Osteoblast (primary cell): ENCODE data around the gene ABLIM2. TPM values are rescaled to one million over a fixed set of nuclear protein-coding genes. Genes with fewer than 3 reads are reported as not detected.

Experiments
- DNase-seq: peaks from one replicate; pipeline ENCODE4 v3.0.0; 2011; ENCODE audit warnings: low spot score, mixed read lengths; ENCODE audit not compliant: insufficient read length; ENCODE audit errors: missing footprints
- H2AFZ ChIP-seq: 2 replicates; pipeline ENCODE4 v1.6.0; 2011; ENCODE audit warnings: mild to moderate bottlenecking, low read length
- H3K27ac ChIP-seq: 2 replicates; pipeline ENCODE4 v1.5.1; 2011; ENCODE audit warnings: mild to moderate bottlenecking, low read depth, low read length, moderate library complexity
- H3K27me3 ChIP-seq: 2 replicates; pipeline ENCODE4 v1.6.0; 2012; ENCODE audit warnings: mild to moderate bottlenecking, control low read depth, inconsistent platforms, low read length, moderate library complexity; ENCODE audit not compliant: insufficient read depth
- H3K36me3 ChIP-seq: 2 replicates; pipeline ENCODE4 v1.5.1; 2011; ENCODE audit warnings: mild to moderate bottlenecking, low read length, control low read depth, moderate library complexity; ENCODE audit not compliant: insufficient read depth
- H3K4me1 ChIP-seq: 2 replicates; pipeline ENCODE4 v1.5.1; 2011; ENCODE audit warnings: mild to moderate bottlenecking, low read length, control low read depth, moderate library complexity; ENCODE audit not compliant: insufficient read depth
- H3K4me2 ChIP-seq: 2 replicates; pipeline ENCODE4 v1.6.0; 2011; ENCODE audit warnings: mild to moderate bottlenecking, low read length; ENCODE audit not compliant: insufficient read depth
- H3K4me3 ChIP-seq: fragments of 200-600 bp; sonication (generic); 3 replicates; pipeline ENCODE4 v1.5.1; 2012; ENCODE audit warnings: mild to moderate bottlenecking, low read length, inconsistent platforms; ENCODE audit not compliant: insufficient read depth
- H3K79me2 ChIP-seq: 2 replicates; pipeline ENCODE4 v1.6.0; 2012; ENCODE audit warnings: mild to moderate bottlenecking, low read length, control low read depth, inconsistent platforms; ENCODE audit not compliant: insufficient read depth
- H3K9me3 ChIP-seq: 2 replicates; pipeline ENCODE4 v1.5.1; 2011; ENCODE audit warnings: low read depth, low read length, control low read depth
- H4K20me1 ChIP-seq: 2 replicates; pipeline ENCODE4 v1.6.0; 2012; ENCODE audit warnings: mild to moderate bottlenecking, low read length, control low read depth; ENCODE audit not compliant: insufficient read depth
- CTCF ChIP-seq: IDR thresholded peaks from 2 replicates; pipeline ENCODE4 v1.5.1; 2011; ENCODE audit warnings: mild to moderate bottlenecking, low read depth, low read length, moderate library complexity; ENCODE audit errors: extremely low read depth
- total RNA-seq: library from RNA; depleted of rRNA; stranded (reverse); fragments of >200 nt; gene quantifications from 2 replicates; pipeline ENCODE4 v1.2.3, GENCODE V29; 2012

Gene ABLIM2
- total RNA-seq, 1 donor: 0.36 TPM

GRCh38 chr4:8037150-8037769, 121.4 kb downstream of the ABLIM2 start:
- peaks cover 15% of the 10 kb centered on the region for H4K20me1 ChIP-seq
- H2AFZ ChIP-seq: no peak overlapping the region
- H3K27ac ChIP-seq: no peak overlapping the region
- H3K9me3 ChIP-seq: no peaks in the 10 kb centered on the region
- no peak for TF ChIP-seq CTCF
- H3K4me2 ChIP-seq: no peak overlapping the region
- H3K79me2 ChIP-seq: no peaks in the 10 kb centered on the region
- peak; percentile 50 for DNase-seq
- H3K4me3 ChIP-seq: no peak overlapping the region
- H3K4me1 ChIP-seq: peaks cover 12% of the 10 kb centered on the region
- peaks cover 28% of the 10 kb centered on the region for H3K27me3 ChIP-seq
- no peaks in the 10 kb centered on the region for H3K36me3 ChIP-seq

- H2AFZ ChIP-seq: no peak overlapping the region
- TF ChIP-seq CTCF: no peak
- H3K4me1 ChIP-seq: peaks cover 12% of the 10 kb centered on the region
- H3K4me3 ChIP-seq: no peak overlapping the region
- H3K36me3 ChIP-seq: no peaks in the 10 kb centered on the region
- no peaks in the 10 kb centered on the region for H3K79me2 ChIP-seq
- H3K4me2 ChIP-seq: peak overlapping the region; percentile 71
- peak; percentile 99 for DNase-seq
- H3K27me3 ChIP-seq: peaks cover 30% of the 10 kb centered on the region
- H3K27ac ChIP-seq: peak overlapping the region; percentile 33
- no peaks in the 10 kb centered on the region for H3K9me3 ChIP-seq
- peaks cover 15% of the 10 kb centered on the region for H4K20me1 ChIP-seq
Observed at GRCh38 chr4:8035371-8035780, 123.2 kb downstream of the ABLIM2 start.

DNA sequence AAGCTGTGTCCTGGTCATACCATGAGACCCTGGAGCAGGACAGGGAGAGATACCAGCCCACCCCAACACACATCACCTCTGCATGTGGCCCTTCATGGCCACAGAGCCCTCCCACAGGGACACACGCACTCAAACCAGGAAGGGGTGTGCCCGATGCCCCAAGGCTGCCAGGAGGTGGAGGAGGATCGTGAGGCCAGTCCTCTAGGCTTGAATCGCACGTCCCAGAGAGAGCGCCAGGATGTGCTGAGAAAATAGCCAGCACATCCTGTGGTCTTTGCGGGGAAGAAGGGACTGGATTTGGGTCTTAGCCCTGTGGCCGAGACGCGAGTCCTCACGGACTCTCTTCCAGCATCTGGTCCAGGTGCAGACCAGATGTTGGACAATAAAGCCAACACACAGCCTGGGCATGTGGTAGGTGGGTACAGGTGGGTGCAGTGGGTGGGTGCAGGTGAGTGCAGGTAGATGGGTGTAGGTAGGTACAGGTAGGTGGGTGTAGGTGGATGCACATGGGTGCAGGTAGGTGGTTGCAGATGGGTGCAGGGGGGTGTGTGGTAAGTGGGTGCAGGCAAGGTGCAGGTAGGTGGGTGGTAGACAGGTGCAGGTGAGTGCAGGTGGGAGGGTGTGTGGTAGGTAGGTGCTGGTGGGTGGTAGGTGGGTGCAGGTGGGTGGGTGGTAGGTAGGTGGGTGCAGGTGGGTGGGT, 124.6 kb downstream of the ABLIM2 start:
- H3K4me3 ChIP-seq: no peak overlapping the region
- no peaks in the 10 kb centered on the region for H3K36me3 ChIP-seq
- peak; percentile 71 for DNase-seq
- no peak overlapping the region for H3K4me2 ChIP-seq
- no peaks in the 10 kb centered on the region for H3K9me3 ChIP-seq
- no peak for TF ChIP-seq CTCF
- H3K27me3 ChIP-seq: peaks cover 30% of the 10 kb centered on the region
- H3K27ac ChIP-seq: no peak overlapping the region
- H4K20me1 ChIP-seq: peaks cover 15% of the 10 kb centered on the region
- no peak overlapping the region for H2AFZ ChIP-seq
- H3K4me1 ChIP-seq: peaks cover 12% of the 10 kb centered on the region
- no peaks in the 10 kb centered on the region for H3K79me2 ChIP-seq

DNA sequence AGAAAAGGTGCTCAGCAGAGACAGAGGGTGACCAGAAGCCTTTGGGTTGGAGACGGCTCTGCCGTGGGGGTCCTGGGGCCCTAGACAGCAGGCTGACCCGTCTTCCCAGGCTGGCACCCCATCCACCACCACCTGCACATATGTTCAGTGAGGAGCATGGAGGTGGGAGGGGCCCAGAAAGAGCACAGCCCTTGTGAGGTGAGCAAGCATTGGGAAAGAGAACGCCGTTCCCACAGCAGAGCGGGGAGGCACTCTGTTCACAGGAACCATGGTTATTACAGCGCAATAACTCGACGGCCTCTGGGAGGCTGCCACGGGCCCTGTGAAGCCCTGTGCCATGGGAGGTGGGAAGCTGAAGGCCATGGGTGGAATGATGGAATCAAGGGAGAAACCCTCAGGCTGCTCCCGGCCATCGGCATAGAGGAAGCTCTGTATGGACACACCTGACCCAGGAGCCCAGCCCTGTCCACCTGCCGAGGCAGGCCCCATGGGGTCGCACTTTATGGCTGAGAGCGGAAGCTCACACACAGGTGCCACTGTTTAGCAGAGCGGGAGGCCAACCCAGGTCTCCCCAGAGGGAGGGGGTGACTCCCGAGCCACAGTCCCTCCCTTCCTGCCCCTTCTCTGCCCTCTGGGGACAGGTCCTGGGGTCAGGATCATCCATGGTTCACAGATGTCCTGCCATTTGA, 125.4 kb downstream of the ABLIM2 start:
- peak; percentile 65 for DNase-seq
- Histone ChIP-seq H2AFZ (no peak overlapping the region), H4K20me1 (peaks cover 15% of the 10 kb centered on the region), H3K36me3 (no peaks in the 10 kb centered on the region), H3K27ac (no peak overlapping the region), H3K4me3 (no peak overlapping the region), H3K79me2 (no peaks in the 10 kb centered on the region), H3K4me2 (no peak overlapping the region), H3K9me3 (no peaks in the 10 kb centered on the region), H3K27me3 (peaks cover 24% of the 10 kb centered on the region), H3K4me1 (peaks cover 12% of the 10 kb centered on the region)
- no peak for TF ChIP-seq CTCF
